H1 (cell line): ENCODE measurements around the gene RAPGEF6. TPM values are rescaled to one million over a fixed set of nuclear protein-coding genes. Genes with fewer than 3 reads are reported as not detected.

Experiments used
- CBX8 ChIP-seq: fragments of 300-800, 300-1000 bp; sonication (generic); IDR thresholded peaks from 2 replicates; pipeline ENCODE4 v1.7.1; 2016; ENCODE audit warnings: low read depth, low read length, borderline replicate concordance
- NANOG ChIP-seq: IDR thresholded peaks from 2 replicates; pipeline ENCODE4 v1.6.1; 2011; ENCODE audit warnings: low read length, low read depth, mild to moderate bottlenecking, inconsistent platforms; ENCODE audit not compliant: insufficient read depth, poor library complexity, severe bottlenecking
- TAF1 ChIP-seq: IDR thresholded peaks from 2 replicates; pipeline ENCODE4 v1.6.1; 2011; ENCODE audit warnings: mild to moderate bottlenecking, low read depth, low read length
- TEAD4 ChIP-seq: IDR thresholded peaks from 2 replicates; pipeline ENCODE4 v1.6.1; 2012; ENCODE audit warnings: low read depth, low read length, inconsistent platforms, mixed read lengths
- polyA plus RNA-seq, 7 experiments: library from polyadenylated mRNA; depleted of rRNA in 3 of 7; stranded (reverse) in 5 of 7; unstranded in 2 of 7; fragments of >200 nt in 5 of 7; fragments of 200-250 nt in 2 of 7; gene quantifications; 1 replicate in 5 of 7; 2 replicates in 1 of 7; 4 replicates in 1 of 7; pipeline versions ENCODE4 v1.2.1 to v1.2.3, GENCODE V29; 2011 to 2013; ENCODE audit warnings: missing spikeins in 2 of 7, mixed read lengths in 2 of 7
- total RNA-seq: library from RNA; stranded (reverse); fragmentation: NEBNext Ultra II Directional; extraction: Animal tissue kit (Norgen Biotek cat#: 25700); gene quantifications from 2 replicates; pipeline ENCODE4 v1.2.1, GENCODE V29; 2021

RAPGEF6 gene
- total and polyA plus RNA-seq, 2 of the 8 experiments (the other 6 are each of a cell fraction or from before 2014, with no cell fraction given): 4.8 to 20.0 TPM

- TF ChIP-seq TEAD4 (no peak), TAF1 (no peak), CBX8 (no peak), NANOG (no peak)
Measured at GRCh38 chr5:131581702-131582101, 53.3 kb downstream of the RAPGEF6 start (continued).
